Epithelial cell of proximal tubule (primary cell): ENCODE results near the gene MYOZ2. TPM values are rescaled to one million over a fixed set of nuclear protein-coding genes. Genes with fewer than 3 reads are reported as not detected.

ENCODE experiments used
- DNase-seq: peaks from one replicate; pipeline ENCODE4 v3.0.0-alpha.2; 2011; ENCODE audit warnings: low read depth
- H3K4me3 ChIP-seq: 2 replicates; pipeline ENCODE4 v1.5.1; 2011; ENCODE audit warnings: low read depth, mild to moderate bottlenecking, low read length
- total RNA-seq: library from RNA; depleted of rRNA; stranded (reverse); fragments of >200 nt; gene quantifications from 2 replicates; pipeline ENCODE4 v1.2.3, GENCODE V29; 2015
- TF ChIP-seq, protein P1 (sequence below): conservative IDR thresholded peaks from 2 replicates; pipeline ENCODE4 v1.5.1; 2012; ENCODE audit warnings: low read depth, mild to moderate bottlenecking, low read length

MYOZ2 gene
- total RNA-seq, 1 donor from 2014 or later, result 0.40 TPM

DNA sequence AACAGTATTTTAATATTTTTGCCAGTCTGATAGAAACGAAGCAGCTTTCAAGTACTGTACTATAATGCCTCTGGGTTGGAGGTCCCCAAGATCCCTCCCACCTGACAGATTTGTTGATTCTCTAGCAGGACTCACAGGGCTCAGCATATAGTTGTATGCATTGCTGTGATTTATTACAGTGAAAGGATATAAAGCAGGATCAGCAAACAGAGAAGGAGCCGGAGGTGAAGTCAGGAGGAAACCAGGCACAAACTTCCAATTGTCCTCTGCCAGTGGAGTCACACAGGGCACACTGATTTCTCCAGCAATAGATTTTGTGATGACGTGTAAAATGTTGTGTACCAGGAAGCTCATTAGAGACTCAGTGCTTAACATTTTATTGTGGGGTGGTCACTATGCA lies 95.9 kb downstream of the MYOZ2 start:
- no peak for DNase-seq
- TF ChIP-seq, protein P1, sequence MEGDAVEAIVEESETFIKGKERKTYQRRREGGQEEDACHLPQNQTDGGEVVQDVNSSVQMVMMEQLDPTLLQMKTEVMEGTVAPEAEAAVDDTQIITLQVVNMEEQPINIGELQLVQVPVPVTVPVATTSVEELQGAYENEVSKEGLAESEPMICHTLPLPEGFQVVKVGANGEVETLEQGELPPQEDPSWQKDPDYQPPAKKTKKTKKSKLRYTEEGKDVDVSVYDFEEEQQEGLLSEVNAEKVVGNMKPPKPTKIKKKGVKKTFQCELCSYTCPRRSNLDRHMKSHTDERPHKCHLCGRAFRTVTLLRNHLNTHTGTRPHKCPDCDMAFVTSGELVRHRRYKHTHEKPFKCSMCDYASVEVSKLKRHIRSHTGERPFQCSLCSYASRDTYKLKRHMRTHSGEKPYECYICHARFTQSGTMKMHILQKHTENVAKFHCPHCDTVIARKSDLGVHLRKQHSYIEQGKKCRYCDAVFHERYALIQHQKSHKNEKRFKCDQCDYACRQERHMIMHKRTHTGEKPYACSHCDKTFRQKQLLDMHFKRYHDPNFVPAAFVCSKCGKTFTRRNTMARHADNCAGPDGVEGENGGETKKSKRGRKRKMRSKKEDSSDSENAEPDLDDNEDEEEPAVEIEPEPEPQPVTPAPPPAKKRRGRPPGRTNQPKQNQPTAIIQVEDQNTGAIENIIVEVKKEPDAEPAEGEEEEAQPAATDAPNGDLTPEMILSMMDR, result no peak
- no peak overlapping the region for H3K4me3 ChIP-seq

DNA sequence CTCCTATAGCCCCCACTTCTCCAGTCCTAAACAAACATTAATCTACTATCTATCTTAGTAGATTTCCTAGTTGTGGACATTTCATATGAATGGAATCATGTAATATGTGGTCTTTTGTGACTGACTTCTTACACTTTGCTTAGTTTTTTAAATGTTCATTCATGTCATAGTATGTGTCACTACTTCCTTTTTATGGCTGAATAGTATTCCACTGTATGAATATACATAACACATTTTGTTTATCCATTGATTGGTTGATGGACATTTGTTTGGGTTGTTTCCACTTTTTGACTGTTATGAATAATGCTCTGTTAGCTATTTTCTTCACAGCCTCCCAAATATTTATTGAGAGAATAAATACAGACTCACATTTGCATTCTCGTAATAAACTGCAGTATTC lies 96.7 kb downstream of the MYOZ2 start:
- TF ChIP-seq, protein P1, result no peak
- H3K4me3 ChIP-seq, result no peak overlapping the region
- DNase-seq, result no peak

DNA sequence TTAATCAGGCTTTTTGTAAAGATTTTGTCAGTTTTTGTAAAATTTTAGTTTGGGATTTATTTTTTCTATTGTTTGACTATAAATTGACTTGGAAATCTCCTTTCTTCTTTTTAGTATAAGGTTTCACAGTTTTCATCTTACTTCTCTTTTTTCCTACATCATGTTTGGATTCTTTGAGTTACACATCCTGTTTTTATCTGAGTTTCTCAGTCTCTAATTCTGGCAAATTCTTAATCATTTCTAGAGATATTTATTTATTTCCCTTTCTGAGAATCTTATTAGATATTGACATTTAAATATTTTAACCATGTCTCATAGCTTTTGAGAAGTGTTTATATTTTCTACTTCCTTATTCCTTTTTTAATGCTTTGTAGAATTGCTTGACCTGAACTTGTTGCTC lies 97.6 kb downstream of the MYOZ2 start:
- H3K4me3 ChIP-seq, result no peak overlapping the region
- TF ChIP-seq, protein P1, result no peak
- no peak for DNase-seq

DNA sequence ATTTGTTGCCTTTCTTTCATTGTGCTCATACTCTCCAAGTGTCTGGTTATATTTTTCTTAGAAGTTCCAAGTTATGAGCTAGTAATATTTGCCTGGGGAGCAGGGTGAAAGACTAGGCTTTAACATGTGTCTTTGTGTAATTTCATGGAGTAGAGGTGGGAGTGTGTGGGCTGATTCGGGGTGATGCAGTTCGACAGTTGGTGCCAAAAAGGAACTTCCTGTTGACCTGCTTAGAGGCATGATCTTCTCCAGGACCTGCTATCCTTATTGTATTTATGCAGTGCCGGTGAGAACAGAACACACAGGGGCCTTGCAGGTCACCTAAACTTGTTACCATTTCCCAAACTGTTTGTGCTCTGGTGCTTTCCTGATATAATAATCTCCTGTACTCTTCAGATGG lies 98.1 kb downstream of the MYOZ2 start:
- no peak for DNase-seq
- TF ChIP-seq, protein P1, result no peak
- H3K4me3 ChIP-seq, result no peak overlapping the region

DNA sequence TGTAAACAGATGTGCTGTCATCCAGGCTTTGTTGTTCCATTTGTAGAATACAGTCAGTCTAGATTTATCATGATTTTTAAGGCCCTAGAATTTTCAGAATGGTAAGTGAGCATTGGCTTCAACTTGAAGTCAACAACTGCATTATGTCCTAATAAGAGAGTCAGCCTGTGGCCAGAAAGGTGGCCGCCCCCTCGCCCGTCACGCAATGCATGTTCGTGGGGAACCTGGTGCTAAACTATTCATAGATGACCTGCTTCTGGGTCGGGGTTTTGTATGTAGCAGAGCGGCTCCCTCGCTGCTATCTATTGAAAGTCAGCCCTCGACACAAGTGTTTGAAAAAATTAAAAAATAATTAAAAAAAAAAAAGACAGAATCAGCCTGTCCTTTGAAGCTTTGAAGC lies 101.6 kb downstream of the MYOZ2 start:
- no peak for DNase-seq
- H3K4me3 ChIP-seq, result no peak overlapping the region
- TF ChIP-seq, protein P1, result no peak

Other genes starting within 250 kb of the MYOZ2 start
- gene SYNPO2, start 247.0 kb upstream of the MYOZ2 start, total RNA-seq, result 0.40 and 0.43 TPM in 2 replicates
- gene USP53, start 76.9 kb downstream of the MYOZ2 start, total RNA-seq, result 19.6 and 48.9 TPM in 2 replicates
- not detected in 2 replicates for gene FABP2, start 186.3 kb downstream of the MYOZ2 start, total RNA-seq